Placental pericyte (primary cell): ENCODE data around the gene LGALS16. TPM values are rescaled to one million over a fixed set of nuclear protein-coding genes. Genes with fewer than 3 reads are reported as not detected.

Source experiments
- small RNA-seq: library from RNA; depleted of rRNA; stranded (forward); fragments of <200 nt; gene quantifications from one replicate; pipeline ENCODE3, GENCODE V24; 2012; ENCODE audit warnings: low replicate concordance
- total RNA-seq: library from RNA; depleted of rRNA; stranded (reverse); fragments of >200 nt; gene quantifications from 2 replicates; pipeline ENCODE4 v1.2.3, GENCODE V29; 2012

LGALS16 gene, protein sequence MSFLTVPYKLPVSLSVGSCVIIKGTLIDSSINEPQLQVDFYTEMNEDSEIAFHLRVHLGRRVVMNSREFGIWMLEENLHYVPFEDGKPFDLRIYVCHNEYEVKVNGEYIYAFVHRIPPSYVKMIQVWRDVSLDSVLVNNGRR
- total RNA-seq = not detected in 2 replicates

GRCh38 chr19:39655613-39656012, at the start of gene LGALS16:
Gene LGALS16 (plus strand): TSS chr19:39655913. CDS start chr19:39655962, 49 bp downstream.

DNA sequence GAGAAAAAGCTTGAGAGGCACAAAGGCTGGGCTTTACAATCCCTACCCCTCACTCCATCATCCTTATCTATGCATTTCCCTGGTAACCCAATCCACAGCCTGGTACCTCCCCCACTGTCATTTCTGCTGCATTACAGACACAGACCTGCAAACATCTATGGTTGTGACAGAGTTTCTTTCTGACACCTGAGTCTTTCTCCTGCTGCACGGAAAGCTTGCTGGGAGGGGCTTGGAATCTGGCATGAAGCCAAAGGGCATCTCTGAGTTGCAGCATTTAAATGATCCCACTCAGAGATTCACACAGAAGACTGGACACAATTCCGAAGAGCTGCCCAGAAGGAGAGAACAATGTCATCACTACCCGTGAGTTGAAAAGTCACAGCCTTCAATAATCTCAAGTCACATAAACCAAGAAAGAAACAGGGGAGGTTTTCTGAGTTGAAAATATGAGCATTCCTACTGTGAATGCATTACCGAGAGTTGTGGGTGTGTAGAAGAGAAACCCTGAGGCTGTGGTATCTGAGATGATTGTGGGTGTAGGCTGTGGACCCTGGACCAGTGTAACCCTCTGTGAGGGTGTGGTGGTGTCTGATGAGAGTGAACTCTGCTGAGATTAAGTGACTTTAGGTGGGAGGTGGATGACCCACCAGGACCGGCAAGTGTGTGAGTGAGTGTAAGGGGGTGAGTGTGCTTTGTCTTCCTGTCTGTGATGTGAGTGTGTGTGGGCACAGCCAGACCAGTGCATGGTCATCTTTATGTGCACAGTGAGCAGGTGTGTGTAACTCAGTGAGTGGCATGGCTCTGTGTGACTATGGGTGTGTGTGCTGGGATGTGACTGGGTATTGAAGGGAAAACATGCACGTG, 48.7 kb downstream of the LGALS16 start, which contains the start of gene LGALS14:
Gene LGALS14, plus strand, starts transcription at position 301 of the 864 bp plus-strand sequence. Its CDS starts 48 bp downstream, at position 349.

Small RNA genes lying within 50 kb of the gene (small RNA-seq; reads per million reads assigned to genes)
- not detected for gene AC005176.2
- not detected for gene RPS29P27
- not detected for gene RPS29P30

Other genes starting within 250 kb of the LGALS16 start
- gene ZFP36, start 249.1 kb upstream of the LGALS16 start, total RNA-seq = 4.6 and 6.4 TPM in 2 replicates
- 12.5 and 35.9 TPM in 2 replicates for gene PLEKHG2, start 243.2 kb upstream of the LGALS16 start, total RNA-seq
- 117 and 211 TPM in 2 replicates for gene RPS16, start 220.0 kb upstream of the LGALS16 start, total RNA-seq
- 97.6 and 122 TPM in 2 replicates for gene SUPT5H, start 210.3 kb upstream of the LGALS16 start, total RNA-seq
- 43.1 and 65.0 TPM in 2 replicates for gene TIMM50, start 175.1 kb upstream of the LGALS16 start, total RNA-seq
- gene DLL3, start 157.0 kb upstream of the LGALS16 start, total RNA-seq = 0.43 TPM in 1 of 2 replicates, not detected in the other
- gene SELENOV, start 140.8 kb upstream of the LGALS16 start, total RNA-seq = not detected in 2 replicates
- 1.8 and 4.6 TPM in 2 replicates for gene EID2B, start 123.1 kb upstream of the LGALS16 start, total RNA-seq
- 3.9 and 12.2 TPM in 2 replicates for gene EID2, start 115.8 kb upstream of the LGALS16 start, total RNA-seq
- not detected in 2 replicates for gene LGALS13, start 53.4 kb upstream of the LGALS16 start, total RNA-seq
- not detected in 2 replicates for gene LGALS14, start 48.6 kb downstream of the LGALS16 start, total RNA-seq
- not detected in 2 replicates for gene CLC, start 82.1 kb downstream of the LGALS16 start, total RNA-seq
- gene LEUTX, start 122.9 kb downstream of the LGALS16 start, total RNA-seq = not detected in 2 replicates
- 10.6 and 19.5 TPM in 2 replicates for gene DYRK1B, start 178.2 kb downstream of the LGALS16 start, total RNA-seq
- 101 and 130 TPM in 2 replicates for gene FBL, start 190.5 kb downstream of the LGALS16 start, total RNA-seq